ENCODE measurements around the gene MROH2B.
A peak's percentile ranks its signal among the peaks of the same experiment; 100 is the strongest.

MROH2B gene

DNA sequence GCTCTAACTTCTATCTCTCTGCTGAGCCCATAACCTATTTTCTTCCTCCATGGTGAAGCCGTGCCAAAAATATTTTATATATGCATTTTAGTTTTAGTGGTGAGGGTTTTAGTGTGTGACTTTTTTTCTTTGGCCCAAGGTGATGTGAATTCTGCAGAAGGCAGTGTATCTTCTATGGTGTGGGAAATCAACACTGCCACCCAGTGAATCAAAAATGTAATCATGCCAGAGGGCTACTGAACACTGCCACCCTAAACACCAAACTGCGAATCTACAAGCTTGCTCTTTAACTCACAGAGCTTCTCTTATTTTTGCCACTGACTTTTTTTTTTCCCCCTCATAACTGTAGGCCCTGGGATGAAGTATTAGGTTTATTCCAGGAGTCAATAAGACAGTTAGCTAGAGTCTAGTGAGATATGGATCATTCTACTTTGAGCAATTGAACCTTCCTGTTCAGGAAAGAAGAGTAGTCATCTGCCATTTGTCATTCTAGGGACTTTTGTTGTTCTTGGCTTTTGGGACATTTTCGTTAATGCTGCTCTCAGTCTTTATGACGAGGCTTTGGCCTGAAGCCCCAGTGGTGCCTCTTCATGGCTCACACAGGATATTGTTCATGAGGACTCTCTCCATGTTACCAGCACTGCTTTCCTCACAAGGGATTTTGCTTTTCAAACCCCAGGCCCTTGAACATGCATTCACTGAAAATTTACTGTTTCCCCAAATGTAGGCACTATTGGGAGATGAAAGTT lies 108.8 kb downstream of the MROH2B start:
- no peak for DNase-seq

DNA sequence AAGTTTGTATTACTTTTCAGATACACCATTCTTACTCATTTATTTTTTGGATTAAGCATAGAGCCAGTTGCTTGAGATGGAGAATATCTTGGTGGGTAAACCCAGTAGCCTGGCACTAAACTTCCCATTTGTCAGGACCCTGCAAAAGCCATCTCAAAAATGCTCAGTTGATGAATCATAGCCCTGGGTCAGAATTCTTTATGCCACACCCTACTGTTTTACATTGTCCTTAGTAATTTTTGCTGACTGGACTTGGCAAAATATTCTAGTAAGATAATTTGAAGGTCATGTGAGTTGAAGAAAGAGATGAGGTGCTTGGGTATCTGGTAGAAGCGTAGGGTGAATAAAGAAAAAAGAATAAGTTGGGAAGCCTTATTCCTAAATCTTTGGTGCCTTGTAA lies 111.1 kb downstream of the MROH2B start:
- no peak for DNase-seq

DNA sequence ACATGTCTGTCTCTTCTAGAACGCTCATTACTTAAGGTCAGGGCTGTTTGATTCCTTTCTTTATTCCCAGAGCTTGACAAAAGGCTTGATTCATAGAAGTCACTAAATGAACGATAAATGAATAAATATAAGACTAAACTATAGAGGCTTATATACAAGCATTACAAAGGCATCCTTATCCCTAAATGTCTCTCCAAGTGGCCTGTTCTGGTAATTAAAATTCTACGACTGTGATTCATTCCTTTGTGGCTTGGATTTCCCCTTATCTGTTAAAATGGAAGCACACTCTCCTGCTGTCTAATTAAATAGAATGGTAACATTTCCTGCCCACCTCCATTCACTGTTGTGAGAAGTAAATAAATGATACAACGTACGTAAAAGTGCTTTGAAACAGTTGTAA lies 112.3 kb downstream of the MROH2B start:
- DNase-seq, result no peak

DNA sequence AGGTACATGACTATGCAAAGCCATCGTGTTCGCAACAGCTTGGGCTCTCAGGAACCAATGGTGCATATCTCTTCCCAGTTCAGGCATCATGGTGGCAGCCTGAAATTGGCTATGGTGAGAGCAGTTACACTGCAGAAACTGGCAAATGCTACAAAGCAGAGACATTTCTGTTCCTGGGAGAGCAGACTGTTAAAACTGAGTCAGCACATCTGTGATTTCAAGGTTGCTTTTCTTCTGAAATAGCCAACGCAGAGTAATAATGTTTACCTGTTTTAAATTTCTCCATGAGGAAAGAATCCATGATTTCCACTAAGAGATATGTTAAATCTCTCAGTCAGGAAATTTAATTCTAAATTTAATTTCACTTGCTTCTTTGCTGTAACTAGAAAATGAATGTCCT lies 114.1 kb downstream of the MROH2B start:
- no peak for DNase-seq

DNA sequence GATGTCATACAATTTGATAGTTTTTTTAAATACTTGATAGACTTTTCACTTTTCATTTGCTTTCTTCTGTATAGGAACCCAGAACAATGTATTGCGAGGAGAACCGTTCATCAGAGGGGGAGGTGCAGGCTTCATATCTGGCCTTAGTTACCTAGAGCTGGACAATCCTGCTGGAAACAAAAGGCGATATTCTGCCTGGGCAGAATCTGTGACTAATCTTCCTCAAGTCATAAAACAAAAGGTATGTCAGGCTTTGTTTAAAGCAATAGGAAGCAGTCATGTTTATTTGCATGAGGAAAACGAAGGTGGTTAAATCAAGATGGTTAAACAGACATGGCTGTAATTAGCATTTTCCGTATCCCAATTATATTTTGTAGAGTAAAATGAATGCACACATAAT lies 115.8 kb downstream of the MROH2B start:
- DNase-seq, result peak; percentile 6

Measured in NCI-H526 treated with DMSO at 0.1 percent for 48 hours (cell line).